ENCODE results near the gene ZNF185. TPM values are rescaled to one million over a fixed set of nuclear protein-coding genes. Genes with fewer than 3 reads are reported as not detected.

ZNF185 gene
- total RNA-seq, 1 experiment from 2014 or later = 11.3 TPM

DNA sequence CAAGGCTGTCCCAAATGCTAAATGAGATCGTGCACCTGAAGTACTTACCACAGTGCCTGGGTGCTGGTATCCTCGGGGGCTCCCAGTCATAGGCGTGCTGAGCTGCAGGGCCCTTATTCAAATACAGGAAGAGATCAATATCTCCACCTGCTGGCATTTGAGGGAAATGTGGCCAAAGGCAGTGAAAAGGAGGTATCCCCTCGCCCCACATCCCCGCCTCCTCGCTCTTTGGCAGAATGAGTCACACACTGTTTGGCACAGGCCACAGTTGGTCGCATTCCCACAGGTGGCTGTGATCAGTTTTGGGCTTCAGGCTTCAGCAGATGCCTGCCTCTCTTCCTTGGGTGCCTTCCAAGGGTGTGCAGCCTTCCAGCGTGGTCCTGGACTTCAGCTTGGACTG is 28.4 kb downstream of the ZNF185 start:
- Histone ChIP-seq H3K9me3 (ENCODE audit: control insufficient read depth, low read depth, low read length) (peaks cover 52% of the 10 kb centered on the region), H3K79me1 (ENCODE audit: insufficient read depth, low read depth, low read length, poor library complexity, severe bottlenecking) (no peaks in the 10 kb centered on the region), H3K56ac (ENCODE audit: insufficient read length, low read depth, low read length) (no peak overlapping the region), H3K23ac (ENCODE audit: insufficient read length, low read depth, low read length) (no peak overlapping the region), H2BK20ac (ENCODE audit: low read depth, low read length, poor library complexity, severe bottlenecking) (no peak overlapping the region), H3K79me2 (ENCODE audit: insufficient read depth, low read length) (no peaks in the 10 kb centered on the region), H3T11ph (ENCODE audit: low read length) (no peak overlapping the region), H2BK15ac (ENCODE audit: low read depth, low read length) (no peak overlapping the region), H3K27ac (ENCODE audit: insufficient read length, low read depth, low read length) (no peak overlapping the region), H3K14ac (ENCODE audit: insufficient read depth, low read length) (no peak overlapping the region), H3K27me3 (ENCODE audit: insufficient read depth, low read length) (no peaks in the 10 kb centered on the region), H3K9ac (ENCODE audit: extremely low read depth, insufficient read length, low read length) (no peak overlapping the region), H2BK5ac (ENCODE audit: insufficient read length, low read length) (no peak overlapping the region), H4K91ac (ENCODE audit: insufficient read length, low read depth, low read length) (no peak overlapping the region), H3K4me2 (ENCODE audit: insufficient read depth, insufficient read length, low read length) (no peak overlapping the region), H4K5ac (ENCODE audit: insufficient read length, low read depth, low read length) (no peak overlapping the region), H3K18ac (ENCODE audit: insufficient read length, low read depth, low read length) (no peak overlapping the region), H3K23me2 (ENCODE audit: insufficient read length, low read depth, low read length, poor library complexity, severe bottlenecking) (no peaks in the 10 kb centered on the region), H3K4ac (ENCODE audit: low read depth, low read length) (no peak overlapping the region), H4K20me1 (ENCODE audit: control insufficient read depth, insufficient read depth, insufficient read length) (peaks cover 3% of the 10 kb centered on the region), H3K4me1 (ENCODE audit: insufficient read depth, low read length) (no peaks in the 10 kb centered on the region), H2BK120ac (ENCODE audit: low read depth, low read length, poor library complexity, severe bottlenecking) (no peak overlapping the region), H2AFZ (ENCODE audit: low read length) (no peak overlapping the region), H4K8ac (replicated peaks; ENCODE audit: insufficient read length, low read depth, low read length) (no peak overlapping the region), H2BK12ac (ENCODE audit: insufficient read length, low read depth, low read length) (no peak overlapping the region), H2AK5ac (ENCODE audit: insufficient read length, low read length) (no peak overlapping the region)
- peak; percentile 76 for DNase-seq
- no CpG with 5 or more reads among the region's 8 CpGs for whole genome bisulfite sequencing (ENCODE audit: extremely low coverage, insufficient read length, low lambda C conversion rate)
- H3K27ac Mint-ChIP-seq = no peak overlapping the region
- no peak overlapping the region for H3K4me3 Mint-ChIP-seq
- no peaks in the 10 kb centered on the region; the same call in none of the 2 replicates for H3K27me3 Mint-ChIP-seq (ENCODE audit: low read depth)
- peaks cover 69 to 82% of the 10 kb centered on the region in 2 experiments for H3K9me3 Mint-ChIP-seq
- H3K4me1 Mint-ChIP-seq = peaks cover 7 to 8% of the 10 kb centered on the region in 2 experiments
- peaks cover 0 to 9% (median 6%) of the 10 kb centered on the region in 3 experiments; a peak in 3 of 7 replicates for H3K36me3 Mint-ChIP-seq (ENCODE audit: insufficient read depth in 1 of 3, low read depth in 3 of 3)
- TF ChIP-seq CTCF (conservative IDR thresholded peaks at IDR 0.05) = peak; percentile 64

Measured in H9 (cell line).